ENCODE results near the gene PYROXD2.

DNA sequence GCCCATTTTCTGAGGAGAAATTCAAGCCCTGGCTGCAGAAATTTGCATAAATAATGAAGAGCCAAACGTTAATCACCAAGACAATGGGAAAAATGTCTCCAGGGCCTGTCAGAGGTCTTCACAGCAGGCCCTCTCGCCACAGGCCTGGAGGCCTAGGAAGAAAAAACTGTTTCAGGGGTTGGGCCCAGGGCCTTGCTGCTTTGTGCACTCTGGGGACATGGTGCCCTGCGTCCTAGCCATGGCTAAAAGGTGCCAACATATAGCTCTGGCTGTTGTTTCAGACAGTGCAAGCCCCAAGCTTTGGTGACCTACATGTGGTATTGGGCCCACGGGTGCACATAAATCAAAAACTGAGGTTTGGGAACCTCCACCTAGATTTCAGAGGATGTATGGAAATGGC is 23.7 kb upstream of the PYROXD2 start:
- TF ChIP-seq EP300 (IDR thresholded peaks at IDR 0.05) = no peak
- TF ChIP-seq, protein P1, sequence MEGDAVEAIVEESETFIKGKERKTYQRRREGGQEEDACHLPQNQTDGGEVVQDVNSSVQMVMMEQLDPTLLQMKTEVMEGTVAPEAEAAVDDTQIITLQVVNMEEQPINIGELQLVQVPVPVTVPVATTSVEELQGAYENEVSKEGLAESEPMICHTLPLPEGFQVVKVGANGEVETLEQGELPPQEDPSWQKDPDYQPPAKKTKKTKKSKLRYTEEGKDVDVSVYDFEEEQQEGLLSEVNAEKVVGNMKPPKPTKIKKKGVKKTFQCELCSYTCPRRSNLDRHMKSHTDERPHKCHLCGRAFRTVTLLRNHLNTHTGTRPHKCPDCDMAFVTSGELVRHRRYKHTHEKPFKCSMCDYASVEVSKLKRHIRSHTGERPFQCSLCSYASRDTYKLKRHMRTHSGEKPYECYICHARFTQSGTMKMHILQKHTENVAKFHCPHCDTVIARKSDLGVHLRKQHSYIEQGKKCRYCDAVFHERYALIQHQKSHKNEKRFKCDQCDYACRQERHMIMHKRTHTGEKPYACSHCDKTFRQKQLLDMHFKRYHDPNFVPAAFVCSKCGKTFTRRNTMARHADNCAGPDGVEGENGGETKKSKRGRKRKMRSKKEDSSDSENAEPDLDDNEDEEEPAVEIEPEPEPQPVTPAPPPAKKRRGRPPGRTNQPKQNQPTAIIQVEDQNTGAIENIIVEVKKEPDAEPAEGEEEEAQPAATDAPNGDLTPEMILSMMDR (IDR thresholded peaks at IDR 0.05) = no peak
- TF ChIP-seq POLR2A (IDR thresholded peaks at IDR 0.05) = no peak
